Sigmoid colon (tissue), 4 donors: ENCODE results near the gene ADM2.

ENCODE experiments used
- CTCF ChIP-seq, 4 experiments: fragments of 450-650 bp in 3 of 4; fragments of 200-600 bp in 1 of 4; IDR thresholded peaks; one replicate each; pipeline ENCODE4 v1.5.1; 2016 to 2019; ENCODE audit warnings: antibody characterized with exemption in 4 of 4, mild to moderate bottlenecking in 3 of 4, moderate library complexity in 2 of 4
- POLR2A ChIP-seq, 2 donors: fragments of 450-650 bp; IDR thresholded peaks; one replicate each; pipeline ENCODE4 v1.6.1; 2016; ENCODE audit warnings: antibody characterized with exemption in 2 of 2, mild to moderate bottlenecking in 2 of 2, moderate library complexity in 2 of 2
- POLR2AphosphoS5 ChIP-seq, 4 donors: sonication (generic); formaldehyde crosslinking; IDR thresholded peaks; one replicate each; pipeline ENCODE4 v1.6.1; 2017; ENCODE audit warnings: antibody characterized with exemption in 4 of 4

GRCh38 chr22:50524676-50525103 is 43.3 kb downstream of the ADM2 start:
- TF ChIP-seq CTCF (IDR thresholded peaks at IDR 0.05) (no peak), POLR2AphosphoS5 (IDR thresholded peaks at IDR 0.05) (no peak), POLR2A (IDR thresholded peaks at IDR 0.05) (no peak)
